NCI-H1694 treated with DMSO at 0.1 percent for 48 hours (cell line): ENCODE measurements around the gene TAF3.
"Not testable (repeated sequence)": the region's sequence is repeated elsewhere in the genome, so short reads cannot be mapped to it uniquely, and the experiment has no call there.

Experiments
- DNase-seq: peaks from one replicate; lab custom pipeline; 2025; lab: John Stamatoyannopoulos, UW

TAF3 gene, protein sequence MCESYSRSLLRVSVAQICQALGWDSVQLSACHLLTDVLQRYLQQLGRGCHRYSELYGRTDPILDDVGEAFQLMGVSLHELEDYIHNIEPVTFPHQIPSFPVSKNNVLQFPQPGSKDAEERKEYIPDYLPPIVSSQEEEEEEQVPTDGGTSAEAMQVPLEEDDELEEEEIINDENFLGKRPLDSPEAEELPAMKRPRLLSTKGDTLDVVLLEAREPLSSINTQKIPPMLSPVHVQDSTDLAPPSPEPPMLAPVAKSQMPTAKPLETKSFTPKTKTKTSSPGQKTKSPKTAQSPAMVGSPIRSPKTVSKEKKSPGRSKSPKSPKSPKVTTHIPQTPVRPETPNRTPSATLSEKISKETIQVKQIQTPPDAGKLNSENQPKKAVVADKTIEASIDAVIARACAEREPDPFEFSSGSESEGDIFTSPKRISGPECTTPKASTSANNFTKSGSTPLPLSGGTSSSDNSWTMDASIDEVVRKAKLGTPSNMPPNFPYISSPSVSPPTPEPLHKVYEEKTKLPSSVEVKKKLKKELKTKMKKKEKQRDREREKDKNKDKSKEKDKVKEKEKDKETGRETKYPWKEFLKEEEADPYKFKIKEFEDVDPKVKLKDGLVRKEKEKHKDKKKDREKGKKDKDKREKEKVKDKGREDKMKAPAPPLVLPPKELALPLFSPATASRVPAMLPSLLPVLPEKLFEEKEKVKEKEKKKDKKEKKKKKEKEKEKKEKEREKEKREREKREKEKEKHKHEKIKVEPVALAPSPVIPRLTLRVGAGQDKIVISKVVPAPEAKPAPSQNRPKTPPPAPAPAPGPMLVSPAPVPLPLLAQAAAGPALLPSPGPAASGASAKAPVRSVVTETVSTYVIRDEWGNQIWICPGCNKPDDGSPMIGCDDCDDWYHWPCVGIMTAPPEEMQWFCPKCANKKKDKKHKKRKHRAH

DNA sequence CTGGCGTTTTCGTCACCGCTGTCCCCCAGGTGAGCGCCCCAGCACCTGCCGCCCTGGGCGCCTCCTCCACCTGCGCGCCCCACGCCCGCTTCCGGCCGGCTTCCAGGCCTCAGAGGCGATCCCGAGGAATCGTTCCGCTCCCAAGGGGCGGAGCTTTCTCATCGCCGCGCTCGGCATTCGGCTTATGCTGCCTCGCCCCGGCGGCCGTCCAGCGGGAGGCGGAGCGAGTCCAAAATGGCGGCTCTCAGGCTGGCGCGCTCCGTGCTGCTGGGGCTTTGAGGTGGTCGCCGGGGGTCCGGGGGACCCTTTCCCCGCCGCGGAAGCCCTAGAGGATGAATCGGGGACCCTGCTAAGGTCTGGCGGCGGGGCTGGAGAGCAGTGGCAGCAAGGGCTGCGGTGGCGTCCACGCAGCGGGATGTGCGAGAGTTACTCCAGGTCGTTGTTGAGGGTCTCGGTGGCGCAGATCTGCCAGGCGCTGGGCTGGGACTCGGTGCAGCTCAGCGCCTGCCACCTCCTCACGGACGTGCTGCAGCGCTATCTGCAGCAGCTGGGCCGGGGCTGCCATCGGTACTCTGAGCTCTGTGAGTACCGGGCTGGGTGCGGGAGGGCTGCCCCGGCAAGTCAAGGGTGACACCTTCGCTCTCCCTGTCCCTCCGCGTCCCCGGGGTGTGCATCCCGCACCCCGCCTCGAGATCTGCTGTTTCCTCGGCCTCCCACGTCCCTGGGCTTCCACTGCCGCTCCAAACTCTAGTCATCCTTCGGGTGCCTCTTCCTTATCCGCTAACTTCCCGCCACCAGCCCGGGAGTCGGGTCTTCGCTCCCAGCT lies at the start of gene TAF3:
TSS of gene TAF3 (plus strand) at position 211 of the 826 bp plus-strand sequence. CDS start at position 416, 205 bp downstream.
- DNase-seq = peak; percentile 50

DNA sequence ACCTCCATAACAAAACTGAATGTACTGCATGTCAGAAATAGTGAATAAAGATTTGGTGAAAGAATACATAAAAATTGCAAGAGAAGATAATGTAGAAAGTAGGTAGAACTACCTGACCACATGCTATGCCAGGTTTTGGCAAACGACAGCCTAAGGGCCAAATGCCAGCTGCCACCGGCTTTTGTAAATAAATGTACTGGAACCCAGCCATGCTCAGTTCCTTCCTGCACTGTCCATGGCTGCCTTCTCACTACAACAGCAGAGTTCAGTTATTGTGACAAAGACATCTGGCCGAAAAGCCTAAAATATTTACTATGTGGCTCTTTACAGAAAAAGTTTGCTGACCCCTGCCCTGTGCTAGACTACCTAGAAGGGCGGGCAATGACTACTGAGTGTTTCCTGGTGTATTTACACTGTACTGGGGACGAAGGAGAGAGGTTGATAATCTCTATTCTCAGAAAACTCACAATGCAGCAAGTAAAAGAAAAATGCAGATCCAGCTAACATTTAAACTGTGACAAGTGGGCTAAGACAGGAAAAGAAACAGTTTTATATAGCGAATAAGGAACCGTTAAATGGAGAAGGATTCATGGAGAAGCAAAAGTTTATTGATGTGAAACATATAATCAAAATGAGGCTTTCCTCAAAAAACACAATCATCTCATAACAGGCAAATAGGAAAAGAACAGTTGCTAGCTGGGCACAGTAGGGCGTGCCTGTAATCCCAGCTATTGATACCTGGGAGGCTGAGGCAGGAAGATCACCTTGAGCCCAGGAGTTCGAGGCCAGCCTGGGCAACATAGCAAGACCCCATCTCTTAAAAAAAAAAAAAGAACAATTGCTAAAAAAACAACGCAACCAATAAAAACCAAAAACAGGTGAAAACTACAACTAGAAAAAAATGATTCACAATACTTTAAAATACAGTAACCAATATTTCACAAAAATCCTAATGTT lies 44.2 kb upstream of the TAF3 start:
- no peak for DNase-seq

DNA sequence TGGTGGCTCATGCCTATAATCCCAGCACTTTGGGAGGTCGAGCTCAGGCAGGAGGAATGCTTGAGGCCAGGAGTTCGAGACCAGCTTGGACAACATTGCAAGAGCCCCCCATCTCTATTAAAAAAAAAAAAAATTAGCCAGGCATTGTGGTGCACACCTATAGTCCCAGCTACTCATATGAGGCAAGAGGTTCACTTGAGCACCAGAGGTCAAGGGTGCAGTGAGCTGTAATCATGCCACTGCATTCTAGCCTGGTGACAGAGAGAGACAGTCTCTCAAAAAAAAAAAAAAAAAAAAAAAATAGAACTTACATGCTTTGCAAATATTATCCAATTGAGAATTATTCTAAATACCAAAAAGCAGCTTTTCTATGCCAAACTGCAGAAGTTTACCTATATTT lies 41.5 kb upstream of the TAF3 start:
- DNase-seq = no peak

DNA sequence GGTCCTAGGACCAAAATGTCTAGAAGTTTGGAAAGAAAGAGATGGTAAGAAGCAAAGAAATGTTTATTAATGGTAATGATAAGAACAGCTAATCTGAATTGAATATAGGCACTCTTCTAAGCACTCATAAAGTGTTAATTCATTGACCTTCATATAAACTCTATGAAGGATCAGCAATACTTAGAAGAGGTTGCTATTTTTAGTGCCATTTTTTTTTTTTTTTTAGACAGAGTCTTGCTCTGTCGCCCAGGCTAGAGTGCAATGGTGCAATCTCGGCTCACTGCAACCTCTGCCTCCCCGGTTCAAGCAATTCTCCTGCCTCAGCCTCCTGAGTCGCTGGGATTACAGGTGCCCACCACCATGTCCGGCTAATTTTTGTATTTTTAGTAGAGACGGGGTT lies 36.1 kb upstream of the TAF3 start:
- not testable (repeated sequence) for DNase-seq

DNA sequence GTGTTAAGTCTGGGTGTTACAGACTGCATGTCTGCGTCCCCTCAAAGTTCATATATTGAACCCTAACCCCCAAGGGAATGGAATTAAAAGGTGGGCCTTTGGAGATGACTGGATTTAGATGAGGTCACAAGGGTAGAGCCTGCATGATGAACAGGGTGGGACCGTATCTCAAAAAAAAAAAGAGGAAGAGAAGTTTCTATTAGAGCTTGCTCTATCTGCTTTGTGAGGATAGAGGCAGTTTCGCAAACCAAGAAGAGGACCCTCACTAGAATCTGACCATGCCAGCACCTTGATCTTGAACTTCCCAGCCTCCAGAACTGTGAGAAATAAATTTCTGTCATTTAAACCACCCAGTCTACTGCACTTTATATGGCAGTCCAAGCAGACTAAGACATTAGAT lies 31.9 kb upstream of the TAF3 start:
- DNase-seq = no peak

DNA sequence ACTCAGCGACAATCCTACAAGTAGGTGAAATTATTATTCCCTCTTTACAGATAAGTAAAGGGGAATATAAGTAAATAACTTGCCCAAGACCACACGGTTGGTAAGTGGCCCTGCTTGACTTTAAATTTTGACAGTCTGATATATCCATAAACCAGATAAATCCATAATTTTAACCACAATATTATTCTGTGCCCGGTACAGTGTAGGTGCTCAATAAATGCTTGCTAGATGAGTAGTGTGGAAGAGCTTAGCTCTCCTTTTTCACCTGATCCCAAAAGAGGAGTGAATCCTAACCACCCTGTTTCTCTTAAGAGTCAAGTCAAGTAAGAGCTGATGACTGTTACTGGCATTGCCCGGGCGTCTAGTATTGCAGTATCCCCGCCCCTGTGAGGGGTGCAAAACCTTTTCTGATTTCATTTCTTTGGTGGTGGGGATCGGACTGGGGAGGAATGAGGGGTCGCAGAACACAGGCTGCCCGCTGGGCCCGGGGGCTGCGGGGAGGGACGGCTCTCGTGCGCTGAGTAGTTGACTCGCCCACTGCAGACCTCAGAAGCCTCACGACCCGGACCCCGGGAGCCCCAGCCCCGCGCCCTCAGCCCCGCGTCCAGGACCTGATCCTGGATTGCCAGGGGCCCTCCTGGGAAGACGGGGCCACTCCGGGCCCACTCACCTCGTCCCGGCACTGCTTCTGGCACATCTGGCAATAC lies 31.0 kb upstream of the TAF3 start:
- DNase-seq = no peak

DNA sequence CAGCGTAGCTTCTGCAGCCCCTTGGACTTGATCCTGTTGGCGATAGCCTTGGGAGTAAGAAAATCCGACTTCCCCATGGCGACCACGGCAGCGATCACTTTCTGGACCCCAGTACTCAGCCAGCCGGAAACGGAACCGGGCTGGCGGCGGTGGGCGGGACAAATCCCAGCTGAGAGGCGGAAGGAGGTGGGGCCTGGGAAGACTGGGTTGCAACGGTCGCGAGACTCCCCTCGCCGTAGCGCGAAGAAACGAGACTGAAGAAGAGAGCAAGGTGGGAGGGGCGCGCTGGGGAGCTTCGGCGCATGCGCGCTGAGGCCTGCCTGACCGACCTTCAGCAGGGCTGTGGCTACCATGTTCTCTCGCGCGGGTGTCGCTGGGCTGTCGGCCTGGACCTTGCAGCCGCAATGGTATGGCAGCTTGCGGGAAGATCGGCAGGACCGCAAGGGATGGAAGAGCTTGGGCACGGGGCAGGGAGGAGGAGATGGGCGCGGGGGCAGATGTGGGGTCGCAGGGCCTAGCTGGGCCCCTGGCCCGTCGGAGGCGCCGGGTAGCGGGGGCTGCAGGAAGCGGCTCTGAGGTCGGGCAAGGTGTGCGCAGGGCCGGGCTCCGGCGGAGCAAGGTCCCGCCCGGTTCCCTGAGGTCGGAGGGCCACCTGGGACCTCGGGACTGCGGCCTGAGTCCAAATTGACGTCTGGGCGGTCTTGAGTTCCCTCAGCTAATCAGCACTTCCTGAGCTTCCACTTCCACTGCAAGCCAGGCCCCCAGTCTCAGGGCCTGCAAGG lies 30.3 kb upstream of the TAF3 start, which contains the start of the genes ATP5F1C and KIN:
TSS of gene ATP5F1C (plus strand) at position 321 of the 782 bp plus-strand sequence. CDS start at position 352, 31 bp downstream.
TSS of gene KIN (minus strand) at position 137 of the 782 bp plus-strand sequence. CDS start at position 77, 60 bp downstream.
- peak; percentile 87 for DNase-seq

DNA sequence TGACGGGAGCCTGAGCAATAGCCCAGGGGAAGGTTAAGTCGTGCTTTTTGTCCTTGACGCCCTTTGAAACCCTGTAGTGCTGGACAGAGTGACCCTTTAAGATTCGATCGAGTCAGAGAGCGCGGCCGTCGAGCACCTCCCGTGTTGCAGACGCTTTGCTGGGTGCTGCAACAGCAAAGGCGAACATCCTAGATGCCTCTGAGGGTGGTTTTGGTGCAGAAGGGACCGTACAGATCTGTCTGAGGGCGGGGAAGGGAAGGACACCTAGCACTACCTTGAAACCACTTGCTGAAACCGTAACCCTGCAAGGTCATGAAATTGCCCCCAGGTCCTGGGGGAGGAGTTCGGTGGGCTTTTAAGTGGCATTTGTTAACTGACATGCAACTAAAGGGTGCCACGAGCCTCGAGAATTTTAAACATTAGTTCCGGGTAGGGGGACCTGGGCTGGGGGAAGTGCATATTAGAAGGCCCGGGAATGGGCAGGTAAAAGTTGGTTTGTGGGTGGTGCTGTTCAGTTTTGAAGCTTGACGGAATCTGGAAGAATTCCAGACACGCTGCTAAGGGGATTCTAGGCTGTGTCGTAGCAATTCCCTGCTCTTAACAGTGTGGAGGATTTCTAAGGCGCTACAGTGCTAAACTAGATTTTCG lies 29.5 kb upstream of the TAF3 start:
- DNase-seq = no peak

DNA sequence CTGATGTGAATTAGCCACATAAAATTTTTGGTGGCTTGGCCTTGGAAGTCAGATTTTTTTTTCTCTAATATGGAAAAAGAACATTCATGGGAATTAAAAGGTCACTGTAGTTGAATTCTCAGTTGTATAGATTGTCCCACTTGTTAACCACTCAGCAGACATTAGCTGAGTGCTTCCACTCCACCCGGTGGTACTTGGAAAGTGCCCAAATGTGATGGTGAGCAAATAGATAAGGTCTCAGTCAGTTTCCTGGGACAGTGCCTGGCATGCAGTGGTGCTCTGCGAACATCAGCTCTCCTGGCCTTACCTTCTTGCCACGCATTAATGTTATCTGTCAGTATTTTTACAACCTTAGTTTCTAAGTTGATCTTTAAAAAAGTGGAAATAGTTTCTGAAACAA lies 28.9 kb upstream of the TAF3 start:
- DNase-seq = no peak

DNA sequence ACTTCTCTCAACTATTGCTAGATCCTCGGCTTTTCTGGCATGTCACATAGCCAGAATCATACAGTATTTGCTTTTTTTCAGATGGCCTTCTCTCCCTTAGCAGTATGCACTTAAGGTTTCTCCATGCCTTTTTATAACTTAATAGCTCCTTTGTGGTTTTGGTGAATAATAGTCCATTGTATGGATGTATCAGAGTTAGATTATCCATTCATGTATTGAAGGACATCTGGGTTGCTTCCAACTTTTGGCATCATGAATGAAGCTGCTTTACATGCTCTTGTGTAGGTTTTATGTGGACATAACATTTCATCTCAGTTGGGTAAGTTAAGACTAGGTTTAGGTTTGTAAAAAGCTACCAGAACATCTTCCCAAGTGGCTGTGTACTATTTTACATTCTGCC lies 25.8 kb upstream of the TAF3 start:
- DNase-seq = no peak

DNA sequence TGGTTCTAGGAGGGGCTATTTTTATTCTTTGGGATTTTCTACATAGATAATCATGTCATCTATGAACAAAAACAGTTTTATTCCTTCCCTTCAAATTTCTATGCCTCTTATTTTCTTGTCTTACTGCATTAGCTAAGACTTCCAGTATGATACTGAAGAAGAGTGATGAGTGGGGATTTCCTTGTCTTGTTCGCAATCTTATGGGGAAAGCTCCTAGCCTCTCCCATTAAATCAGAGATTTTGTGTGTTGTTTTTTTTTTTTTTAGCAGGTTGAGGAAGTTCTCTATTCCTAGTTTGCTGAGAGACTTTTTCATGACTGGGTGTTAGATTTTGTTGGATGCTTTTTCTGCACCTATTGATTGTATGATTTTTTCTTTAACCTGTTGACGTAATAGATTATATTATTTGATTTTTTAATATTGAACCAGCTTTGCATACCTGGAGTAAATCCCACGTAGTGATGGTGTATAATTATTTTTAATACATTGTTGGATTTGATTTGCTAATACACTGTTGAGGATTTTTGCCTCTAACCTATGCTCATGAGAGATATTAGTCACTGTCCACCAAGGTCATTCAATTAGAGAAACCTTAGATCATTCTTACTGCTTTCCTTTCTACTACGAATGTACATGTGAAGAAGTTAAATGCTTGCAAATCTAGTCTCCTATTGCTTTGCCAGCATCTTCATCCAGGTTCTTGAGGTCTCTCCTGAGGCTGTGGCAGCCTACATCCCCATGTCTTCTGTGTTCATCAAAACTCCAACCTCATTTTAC lies 23.9 kb upstream of the TAF3 start:
- no peak for DNase-seq

DNA sequence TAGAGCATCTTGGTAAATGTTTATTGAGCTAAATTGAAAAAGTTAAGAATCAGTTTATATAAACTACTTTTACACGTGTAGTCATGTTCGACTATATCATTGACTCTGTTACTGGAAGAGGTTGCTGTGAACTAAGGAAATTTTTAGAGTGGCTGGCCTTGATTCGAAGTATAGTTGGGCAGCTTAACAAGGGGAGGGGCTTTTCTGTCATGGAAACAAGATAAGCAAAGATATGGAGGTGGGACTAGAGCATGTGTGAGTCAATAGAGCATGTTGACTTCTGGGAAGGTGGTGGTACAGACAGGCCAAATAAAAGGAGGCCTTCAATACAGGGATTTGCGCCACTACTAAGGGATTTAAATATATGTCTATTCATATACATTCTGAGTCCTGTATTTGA lies 22.7 kb upstream of the TAF3 start:
- DNase-seq = no peak

DNA sequence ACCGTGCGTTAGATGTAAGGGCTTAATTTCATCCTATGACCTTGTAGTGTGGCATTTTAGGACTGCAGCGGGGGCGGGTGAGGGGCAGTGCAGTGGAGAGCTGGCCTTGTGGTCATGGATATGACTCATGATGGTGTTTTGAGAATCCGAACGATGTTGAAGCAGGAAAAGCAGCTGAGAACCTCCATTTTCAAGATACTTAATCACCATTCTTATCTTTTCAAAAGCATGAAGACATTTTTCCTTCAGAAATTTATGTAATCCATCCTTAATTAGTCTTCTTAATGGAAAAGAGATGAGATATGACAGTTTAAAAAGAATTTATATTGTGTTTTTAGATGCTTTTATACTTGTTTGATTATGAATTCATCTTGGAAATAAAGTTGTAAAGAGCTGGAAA lies 20.7 kb upstream of the TAF3 start:
- no peak for DNase-seq

DNA sequence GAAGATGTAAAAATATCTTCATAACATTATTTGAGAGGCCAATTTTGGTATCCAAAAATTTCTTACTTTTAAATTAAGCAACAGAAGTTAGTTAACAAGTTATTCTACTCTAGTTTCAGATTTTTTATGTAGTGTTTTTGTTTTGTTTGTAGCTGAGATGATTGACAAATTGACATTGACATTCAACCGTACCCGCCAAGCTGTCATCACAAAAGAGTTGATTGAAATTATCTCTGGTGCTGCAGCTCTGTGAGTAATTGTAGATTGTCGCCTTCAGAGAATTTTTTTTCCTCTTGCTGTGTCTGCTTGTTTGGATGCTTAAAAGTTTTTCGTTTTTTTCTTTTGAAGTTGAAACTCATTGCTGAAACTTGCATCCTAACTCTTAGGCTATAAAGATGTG lies 15.7 kb upstream of the TAF3 start:
- DNase-seq = no peak

DNA sequence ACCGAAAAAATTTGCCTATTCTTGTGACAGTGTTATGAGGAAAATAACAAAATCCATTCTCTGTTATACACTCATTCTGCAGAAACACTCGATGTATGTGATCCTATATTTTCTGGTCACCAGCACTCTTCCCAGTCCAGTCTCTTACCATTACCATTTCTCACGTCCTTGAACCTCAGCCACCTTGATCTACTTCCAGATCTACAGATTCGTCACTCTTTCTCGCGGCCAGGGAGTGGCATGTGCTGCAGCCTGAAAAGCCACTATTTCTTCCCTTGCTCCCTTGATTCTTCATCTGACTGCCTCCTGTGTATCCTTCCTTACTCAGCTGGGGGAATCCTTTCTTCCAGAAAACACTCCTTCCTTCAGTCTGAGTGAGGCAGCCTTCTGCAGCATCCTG lies 14.1 kb upstream of the TAF3 start:
- DNase-seq = no peak

DNA sequence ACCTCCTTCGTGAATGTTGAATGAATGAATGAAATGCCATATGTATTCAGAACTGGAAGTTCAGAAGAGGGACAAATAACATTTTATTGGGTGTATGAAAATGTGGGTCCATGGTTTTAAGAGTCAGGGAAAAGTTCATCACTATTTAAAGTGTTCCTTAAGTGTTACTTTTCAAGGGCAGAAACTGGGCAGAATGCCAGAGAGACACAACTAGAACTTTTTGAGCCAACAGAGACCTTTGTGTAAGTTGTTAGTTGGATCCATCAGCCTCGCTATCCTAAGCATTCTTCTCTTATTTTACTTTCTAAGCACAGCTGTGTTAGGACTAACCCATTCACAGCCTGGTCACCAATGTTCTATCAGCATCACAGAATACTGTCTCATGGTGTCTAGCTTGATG lies 13.6 kb upstream of the TAF3 start:
- no peak for DNase-seq

DNA sequence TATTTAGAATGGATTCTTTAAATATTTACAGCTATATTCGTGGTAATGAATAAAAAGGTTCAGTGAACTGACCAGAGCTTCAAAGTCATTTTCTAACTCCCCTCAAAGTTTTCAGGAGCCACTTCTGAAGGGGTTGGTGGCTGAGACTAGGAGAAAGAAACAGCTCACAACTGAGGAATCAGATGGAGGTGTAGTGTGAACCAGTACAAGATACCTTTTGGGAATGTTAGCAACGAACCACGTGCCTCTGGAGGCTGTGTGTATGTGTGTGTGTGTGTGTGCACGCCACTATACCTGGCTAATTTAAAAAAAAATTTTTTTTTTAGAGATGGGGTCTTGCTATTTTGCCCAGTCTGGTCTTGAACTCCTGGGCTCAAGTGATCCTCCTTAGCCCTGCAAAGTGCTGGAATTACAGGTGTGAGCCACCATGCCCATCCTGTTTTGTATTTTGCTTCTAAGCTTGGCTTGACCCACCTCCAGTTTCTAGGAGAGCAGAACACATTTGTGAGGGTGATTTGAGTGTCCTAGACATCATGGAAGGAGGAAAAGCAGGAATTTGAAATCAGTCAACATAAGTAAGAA lies 9.5 kb upstream of the TAF3 start:
- no peak for DNase-seq

DNA sequence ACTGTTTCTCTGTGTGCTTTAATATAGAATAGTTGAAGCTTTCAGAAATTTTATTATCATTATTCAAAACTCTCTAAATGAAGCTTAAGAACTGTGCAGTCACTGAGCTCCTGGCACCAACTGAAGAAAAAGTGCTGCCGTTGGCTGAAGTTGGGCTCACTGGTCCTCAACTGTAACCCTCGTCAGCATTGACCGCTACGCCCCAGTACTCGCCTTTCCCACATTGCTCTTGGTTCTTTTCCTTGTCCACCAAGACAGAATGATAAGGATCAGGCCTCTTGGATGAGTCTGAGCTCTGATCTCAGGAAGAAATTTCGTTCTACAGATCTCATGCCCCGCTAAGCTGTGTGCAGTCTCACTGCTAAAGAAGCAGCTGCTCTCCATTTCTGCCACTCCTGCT lies 7.9 kb upstream of the TAF3 start:
- no peak for DNase-seq
